MM.1S (cell line): ENCODE results near the gene MAGI1.

Experiments used
- DNase-seq: peaks from one replicate; pipeline ENCODE4 v3.0.0-alpha.2; 2015
- H2AFZ ChIP-seq: fragments of 300-600 bp; sonication (generic); 2 replicates; pipeline ENCODE4 v1.6.0; 2016; ENCODE audit warnings: antibody characterized with exemption, low read length
- H3F3A ChIP-seq: fragments of 300-600 bp; sonication (generic); 2 replicates; pipeline ENCODE4 v1.6.1; 2016; ENCODE audit warnings: mild to moderate bottlenecking, antibody characterized with exemption, low read length, moderate library complexity, mixed read lengths; ENCODE audit not compliant: insufficient read depth
- H3K27ac ChIP-seq: fragments of 300-600 bp; sonication (generic); 2 replicates; pipeline ENCODE4 v1.5.1; 2016; ENCODE audit warnings: mild to moderate bottlenecking, low read length
- H3K27me3 ChIP-seq: fragments of 300-600 bp; sonication (generic); replicated peaks from 2 replicates; pipeline ENCODE4 v1.6.0; 2016; ENCODE audit warnings: low read length; ENCODE audit not compliant: insufficient read depth
- H3K36me3 ChIP-seq: fragments of 300-600 bp; sonication (generic); replicated peaks from 2 replicates; pipeline ENCODE4 v1.6.1; 2016; ENCODE audit warnings: mild to moderate bottlenecking, low read length, mixed read lengths; ENCODE audit not compliant: insufficient read depth
- H3K4me1 ChIP-seq: fragments of 300-600 bp; sonication (generic); 2 replicates; pipeline ENCODE4 v1.6.1; 2016; ENCODE audit warnings: low read length, mixed read lengths
- H3K4me2 ChIP-seq: fragments of 300-600 bp; sonication (generic); 2 replicates; pipeline ENCODE4 v1.6.0; 2016; ENCODE audit warnings: low read depth, low read length
- H3K4me3 ChIP-seq: fragments of 300-600 bp; sonication (generic); 2 replicates; pipeline ENCODE4 v1.5.1; 2016; ENCODE audit warnings: low read length, mixed read lengths
- H3K79me2 ChIP-seq: fragments of 300-600 bp; sonication (generic); 2 replicates; pipeline ENCODE4 v1.6.1; 2016; ENCODE audit warnings: mixed run types, low read length, mixed read lengths
- H3K9ac ChIP-seq: fragments of 300-600 bp; sonication (generic); 2 replicates; pipeline ENCODE4 v1.6.1; 2016; ENCODE audit warnings: low read length, mixed read lengths
- H3K9me2 ChIP-seq: fragments of 300-600 bp; sonication (generic); replicated peaks from 2 replicates; pipeline ENCODE4 v1.6.1; 2016; ENCODE audit warnings: mild to moderate bottlenecking, low read length, mixed read lengths; ENCODE audit not compliant: insufficient read depth
- H3K9me3 ChIP-seq: fragments of 300-600 bp; sonication (generic); replicated peaks from 2 replicates; pipeline ENCODE4 v1.6.1; 2016; ENCODE audit warnings: mild to moderate bottlenecking, low read length, mixed read lengths; ENCODE audit not compliant: insufficient read depth
- H4K20me1 ChIP-seq: fragments of 300-600 bp; sonication (generic); 2 replicates; pipeline ENCODE4 v1.6.1; 2016; ENCODE audit warnings: mild to moderate bottlenecking, low read length, moderate library complexity, mixed read lengths; ENCODE audit not compliant: insufficient read depth
- CTCF ChIP-seq: fragments of 300-600 bp; sonication (generic); IDR thresholded peaks from 2 replicates; pipeline ENCODE4 v1.5.1; 2016; ENCODE audit warnings: antibody characterized with exemption, low read length, mixed read lengths
- EZH2 ChIP-seq: fragments of 300-600 bp; sonication (generic); optimal IDR thresholded peaks from 2 replicates; pipeline ENCODE3; 2017; ENCODE audit warnings: low read depth, mild to moderate bottlenecking, antibody characterized with exemption, low read length, mixed read lengths
- EZH2phosphoT487 ChIP-seq: fragments of 300-600 bp; sonication (generic); IDR thresholded peaks from 2 replicates; pipeline ENCODE4 v1.6.1; 2018; ENCODE audit warnings: antibody characterized with exemption, low read length

The MAGI1 gene

GRCh38 chr3:65831733-65832425, 206.8 kb downstream of the MAGI1 start:
- no peaks in the 10 kb centered on the region for H3K9me3 ChIP-seq
- H3K27me3 ChIP-seq = no peaks in the 10 kb centered on the region
- peaks cover 3% of the 10 kb centered on the region; the same call in 1 of the 2 replicates for H3K4me1 ChIP-seq
- H2AFZ ChIP-seq = no peak overlapping the region
- TF ChIP-seq EZH2 (no peak), CTCF (no peak), EZH2phosphoT487 (no peak)
- H4K20me1 ChIP-seq = no peaks in the 10 kb centered on the region
- H3K36me3 ChIP-seq = no peaks in the 10 kb centered on the region
- H3K9ac ChIP-seq = no peak overlapping the region
- H3K9me2 ChIP-seq = no peaks in the 10 kb centered on the region
- no peak for DNase-seq
- H3F3A ChIP-seq = no peaks in the 10 kb centered on the region
- H3K4me2 ChIP-seq = no peak overlapping the region
- H3K27ac ChIP-seq = no peak overlapping the region
- no peaks in the 10 kb centered on the region for H3K79me2 ChIP-seq
- H3K4me3 ChIP-seq = no peak overlapping the region

GRCh38 chr3:65830948-65831732, 207.6 kb downstream of the MAGI1 start:
- no peaks in the 10 kb centered on the region for H3K36me3 ChIP-seq
- no peaks in the 10 kb centered on the region for H4K20me1 ChIP-seq
- no peak overlapping the region for H3K4me3 ChIP-seq
- H2AFZ ChIP-seq = no peak overlapping the region
- H3F3A ChIP-seq = no peaks in the 10 kb centered on the region
- TF ChIP-seq EZH2phosphoT487 = no peak
- TF ChIP-seq EZH2 = no peak
- no peak for TF ChIP-seq CTCF
- no peak overlapping the region for H3K9ac ChIP-seq
- DNase-seq = no peak
- no peaks in the 10 kb centered on the region for H3K79me2 ChIP-seq
- H3K9me2 ChIP-seq = no peaks in the 10 kb centered on the region
- H3K4me2 ChIP-seq = no peak overlapping the region
- H3K27ac ChIP-seq = no peak overlapping the region
- H3K4me1 ChIP-seq = peaks cover 3% of the 10 kb centered on the region; the same call in 1 of the 2 replicates
- no peaks in the 10 kb centered on the region for H3K9me3 ChIP-seq
- H3K27me3 ChIP-seq = no peaks in the 10 kb centered on the region

GRCh38 chr3:65829228-65829627, 209.5 kb downstream of the MAGI1 start:
- H3K27me3 ChIP-seq = no peaks in the 10 kb centered on the region
- no peak overlapping the region for H3K4me2 ChIP-seq
- H3K9me2 ChIP-seq = no peaks in the 10 kb centered on the region
- TF ChIP-seq EZH2phosphoT487 (no peak), EZH2 (no peak), CTCF (no peak)
- H3K27ac ChIP-seq = no peak overlapping the region
- H3K9ac ChIP-seq = no peak overlapping the region
- DNase-seq = no peak
- no peaks in the 10 kb centered on the region for H3K79me2 ChIP-seq
- H3K36me3 ChIP-seq = no peaks in the 10 kb centered on the region
- H2AFZ ChIP-seq = no peak overlapping the region
- no peaks in the 10 kb centered on the region for H4K20me1 ChIP-seq
- H3K4me3 ChIP-seq = no peak overlapping the region
- peaks cover 3% of the 10 kb centered on the region; the same call in 1 of the 2 replicates for H3K4me1 ChIP-seq
- no peaks in the 10 kb centered on the region for H3F3A ChIP-seq
- H3K9me3 ChIP-seq = no peaks in the 10 kb centered on the region
